NCI-H2029 treated with DMSO at 0.1 percent for 48 hours (cell line): ENCODE results near the gene HOMER2.
"Not testable (repeated sequence)": the region's sequence is repeated elsewhere in the genome, so short reads cannot be mapped to it uniquely, and the experiment has no call there.

Experiments used
- DNase-seq: peaks from one replicate; lab custom pipeline; 2025; lab: John Stamatoyannopoulos, UW

The HOMER2 gene

GRCh38 chr15:82952158-82953081, at the start of gene HOMER2:
Gene HOMER2, minus strand, starts transcription at chr15:82952720. Its CDS starts 185 bp downstream, at chr15:82952535.
- DNase-seq = no peak

GRCh38 chr15:83000672-83001031, 48.1 kb upstream of the HOMER2 start:
- DNase-seq = not testable (repeated sequence)

- DNase-seq = peak; percentile 4
These were observed 47.6 kb upstream of the HOMER2 start for GRCh38 chr15:82999905-83000671.

- DNase-seq = no peak
These were observed 46.9 kb upstream of the HOMER2 start for GRCh38 chr15:82999426-82999825.

- no peak for DNase-seq
These were observed 43.4 kb upstream of the HOMER2 start for GRCh38 chr15:82995938-82996337.

- DNase-seq = no peak
These were observed 42.6 kb upstream of the HOMER2 start for GRCh38 chr15:82995076-82995475.

GRCh38 chr15:82993144-82993543, 40.6 kb upstream of the HOMER2 start:
- no peak for DNase-seq

GRCh38 chr15:82992436-82992998, 40.0 kb upstream of the HOMER2 start:
- no peak for DNase-seq

GRCh38 chr15:82986442-82986780, 33.9 kb upstream of the HOMER2 start:
- DNase-seq = no peak

GRCh38 chr15:82985688-82986441, 33.3 kb upstream of the HOMER2 start, which contains the start of gene RAMAC:
Gene RAMAC, plus strand, starts transcription at chr15:82986210. Its CDS starts 2,809 bp downstream, at chr15:82989019.
- DNase-seq = peak; percentile 68

- no peak for DNase-seq
These were observed 28.5 kb upstream of the HOMER2 start for GRCh38 chr15:82980981-82981380.

- no peak for DNase-seq
These were observed 27.2 kb upstream of the HOMER2 start for GRCh38 chr15:82979726-82980125.

- no peak for DNase-seq
These were observed 25.9 kb upstream of the HOMER2 start for GRCh38 chr15:82978438-82978837.

- DNase-seq = no peak
These were observed 24.6 kb upstream of the HOMER2 start for GRCh38 chr15:82977076-82977475.

GRCh38 chr15:82972990-82973389, 20.5 kb upstream of the HOMER2 start:
- no peak for DNase-seq

- no peak for DNase-seq
These were observed 18.9 kb upstream of the HOMER2 start for GRCh38 chr15:82971218-82971984.

GRCh38 chr15:82970696-82971095, 18.2 kb upstream of the HOMER2 start:
- DNase-seq = no peak

GRCh38 chr15:82970078-82970686, 17.7 kb upstream of the HOMER2 start:
- no peak for DNase-seq

GRCh38 chr15:82969353-82969752, 16.8 kb upstream of the HOMER2 start:
- DNase-seq = no peak

- DNase-seq = no peak
These were observed 15.5 kb upstream of the HOMER2 start for GRCh38 chr15:82968066-82968465.

- DNase-seq = no peak
These were observed 14.2 kb upstream of the HOMER2 start for GRCh38 chr15:82966671-82967071.
